Epithelial cell of esophagus (primary cell): ENCODE measurements around the gene BMI1.

Experiments
- DNase-seq: peaks from one replicate; pipeline ENCODE4 v3.0.0; 2010; ENCODE audit warnings: low read depth
- H3K4me3 ChIP-seq: 2 replicates; pipeline ENCODE4 v1.5.1; 2011; ENCODE audit warnings: mild to moderate bottlenecking, low read length, control low read depth
- TF ChIP-seq, protein P1 (sequence below): IDR thresholded peaks from 2 replicates; pipeline ENCODE4 v1.5.1; 2011; ENCODE audit warnings: low read depth, mild to moderate bottlenecking, low read length, control low read depth, inconsistent platforms; ENCODE audit not compliant: insufficient read depth; ENCODE audit errors: missing control alignments

Gene BMI1

DNA sequence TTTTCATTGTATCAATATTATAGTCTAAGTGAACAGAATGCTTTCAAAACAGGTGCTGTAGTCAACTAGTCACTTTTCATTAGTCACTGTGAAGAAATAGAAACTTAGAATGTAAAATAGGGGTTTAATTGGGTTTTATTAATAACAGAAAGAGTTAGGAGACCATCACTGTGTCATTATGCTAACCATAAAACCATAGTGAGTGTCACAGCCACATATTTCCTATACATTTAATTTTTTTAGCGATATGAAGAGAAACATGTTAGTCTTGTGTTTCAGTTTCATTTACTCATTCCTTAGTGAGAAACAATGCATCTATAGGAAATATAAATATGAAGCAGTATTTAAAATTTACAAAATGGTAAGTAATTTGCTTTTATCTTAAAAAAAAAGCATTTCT lies 46.6 kb downstream of the BMI1 start:
- no peak overlapping the region for H3K4me3 ChIP-seq
- TF ChIP-seq, protein P1, sequence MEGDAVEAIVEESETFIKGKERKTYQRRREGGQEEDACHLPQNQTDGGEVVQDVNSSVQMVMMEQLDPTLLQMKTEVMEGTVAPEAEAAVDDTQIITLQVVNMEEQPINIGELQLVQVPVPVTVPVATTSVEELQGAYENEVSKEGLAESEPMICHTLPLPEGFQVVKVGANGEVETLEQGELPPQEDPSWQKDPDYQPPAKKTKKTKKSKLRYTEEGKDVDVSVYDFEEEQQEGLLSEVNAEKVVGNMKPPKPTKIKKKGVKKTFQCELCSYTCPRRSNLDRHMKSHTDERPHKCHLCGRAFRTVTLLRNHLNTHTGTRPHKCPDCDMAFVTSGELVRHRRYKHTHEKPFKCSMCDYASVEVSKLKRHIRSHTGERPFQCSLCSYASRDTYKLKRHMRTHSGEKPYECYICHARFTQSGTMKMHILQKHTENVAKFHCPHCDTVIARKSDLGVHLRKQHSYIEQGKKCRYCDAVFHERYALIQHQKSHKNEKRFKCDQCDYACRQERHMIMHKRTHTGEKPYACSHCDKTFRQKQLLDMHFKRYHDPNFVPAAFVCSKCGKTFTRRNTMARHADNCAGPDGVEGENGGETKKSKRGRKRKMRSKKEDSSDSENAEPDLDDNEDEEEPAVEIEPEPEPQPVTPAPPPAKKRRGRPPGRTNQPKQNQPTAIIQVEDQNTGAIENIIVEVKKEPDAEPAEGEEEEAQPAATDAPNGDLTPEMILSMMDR = no peak
- DNase-seq = no peak

DNA sequence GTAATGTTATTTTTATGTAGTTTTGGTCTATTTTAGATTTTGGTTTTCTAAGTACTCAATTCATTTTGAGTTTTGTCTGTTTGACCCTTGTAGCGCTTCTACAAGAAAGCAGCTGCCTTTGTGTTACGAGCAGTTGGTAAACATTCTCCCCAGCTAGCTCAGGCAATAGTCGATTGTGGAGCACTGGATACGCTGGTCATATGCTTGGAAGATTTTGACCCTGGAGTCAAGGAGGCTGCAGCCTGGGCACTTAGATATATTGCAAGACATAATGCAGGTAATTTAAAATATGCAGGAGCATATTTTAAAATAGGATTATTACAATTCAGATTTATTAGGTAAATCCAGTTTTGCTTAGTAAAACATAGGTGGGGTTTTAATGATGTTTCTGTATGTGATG lies 47.5 kb downstream of the BMI1 start:
- no peak for DNase-seq
- H3K4me3 ChIP-seq = no peak overlapping the region
- TF ChIP-seq, protein P1 = no peak

DNA sequence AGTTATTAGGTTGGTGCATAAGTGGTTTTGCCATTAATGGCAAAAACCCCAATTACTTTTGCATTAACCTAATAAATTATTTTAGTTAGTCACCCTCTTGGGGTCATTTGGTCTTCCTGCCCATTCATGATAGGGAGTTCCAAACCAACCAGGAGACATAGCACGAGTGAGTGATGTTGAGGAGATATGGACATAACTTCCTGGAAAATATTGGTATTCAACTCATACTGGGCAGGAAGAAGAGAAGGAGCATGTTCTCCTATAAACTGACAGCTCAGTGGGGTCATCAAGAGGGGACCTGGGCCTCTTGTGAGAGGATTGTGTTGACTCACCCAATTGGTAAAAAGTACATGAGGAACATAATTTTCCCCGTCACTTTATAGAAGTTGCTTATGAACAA lies 48.1 kb downstream of the BMI1 start:
- TF ChIP-seq, protein P1 = no peak
- DNase-seq = no peak
- no peak overlapping the region for H3K4me3 ChIP-seq

DNA sequence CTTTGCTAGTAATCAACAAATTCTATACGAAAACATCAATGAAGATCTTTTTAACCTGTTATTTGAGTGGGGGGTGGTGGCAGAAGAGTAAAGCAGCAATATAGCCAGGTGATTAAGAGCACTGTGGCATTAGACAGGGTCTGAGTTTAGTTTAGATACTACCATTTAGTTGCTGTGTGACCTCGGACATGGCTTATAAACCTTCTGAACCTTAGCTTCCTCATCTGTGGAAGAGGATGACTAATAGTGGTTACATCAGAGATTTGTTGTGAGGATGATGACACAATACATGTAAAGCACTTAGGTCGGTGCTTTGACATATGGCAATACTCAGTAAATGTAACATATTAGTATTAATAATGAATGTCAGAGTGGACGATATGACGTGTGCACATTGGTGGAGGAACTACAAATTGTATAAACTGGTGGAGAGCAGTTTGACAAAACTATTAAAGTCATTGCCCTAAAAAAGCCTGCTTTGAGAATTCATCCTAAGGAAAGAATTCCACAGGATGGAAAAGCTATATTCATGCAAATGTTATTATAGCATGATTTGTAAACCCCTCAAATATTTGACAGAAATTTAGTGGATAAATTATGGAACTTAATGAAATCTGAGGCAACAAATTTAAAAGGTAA lies 48.7 kb downstream of the BMI1 start:
- peak; percentile 62 for DNase-seq
- TF ChIP-seq, protein P1 = no peak
- H3K4me3 ChIP-seq = no peak overlapping the region

DNA sequence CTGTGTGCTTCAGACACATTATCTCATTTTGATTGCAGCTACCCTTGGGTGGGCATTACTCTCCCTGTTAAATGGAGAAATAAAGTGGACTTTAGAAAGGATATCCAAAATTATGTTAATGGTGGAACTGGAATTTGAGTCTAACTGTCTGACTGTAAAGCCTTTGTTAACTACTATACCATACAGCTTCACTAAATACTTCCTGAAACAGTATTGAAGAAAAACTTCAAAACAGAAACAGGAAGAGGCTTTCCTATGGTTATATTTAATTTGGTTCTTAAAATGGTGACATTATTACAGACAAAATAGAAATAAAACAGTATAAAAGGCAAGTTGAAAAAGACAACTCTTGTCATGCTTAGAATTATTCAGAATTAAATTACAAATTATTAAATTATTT lies 49.4 kb downstream of the BMI1 start:
- TF ChIP-seq, protein P1 = no peak
- no peak overlapping the region for H3K4me3 ChIP-seq

DNA sequence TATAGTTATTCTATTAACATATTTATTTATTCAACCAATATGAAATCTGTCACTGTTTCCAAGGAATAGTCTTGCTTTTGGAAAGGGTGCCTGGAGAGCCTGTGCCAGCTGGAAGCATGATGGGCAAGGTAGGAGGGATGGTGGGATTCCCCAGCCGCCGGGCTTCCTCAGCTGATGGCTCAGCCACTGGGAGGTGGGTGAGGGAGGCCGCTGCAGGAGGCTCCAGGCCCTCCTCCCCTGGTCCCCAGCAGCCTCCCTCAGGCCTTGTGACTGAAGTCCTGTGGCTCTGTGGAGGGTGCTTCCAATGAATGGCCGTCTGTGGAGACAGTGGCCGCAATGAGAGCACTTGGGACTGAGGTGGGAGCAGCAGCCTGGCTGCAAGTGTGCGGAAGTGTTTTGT lies 51.4 kb downstream of the BMI1 start:
- TF ChIP-seq, protein P1 = no peak
- H3K4me3 ChIP-seq = no peak overlapping the region
- DNase-seq = no peak

More for the DNA sequence above, 49.4 kb downstream of the BMI1 start:
- DNase-seq = no peak

DNA sequence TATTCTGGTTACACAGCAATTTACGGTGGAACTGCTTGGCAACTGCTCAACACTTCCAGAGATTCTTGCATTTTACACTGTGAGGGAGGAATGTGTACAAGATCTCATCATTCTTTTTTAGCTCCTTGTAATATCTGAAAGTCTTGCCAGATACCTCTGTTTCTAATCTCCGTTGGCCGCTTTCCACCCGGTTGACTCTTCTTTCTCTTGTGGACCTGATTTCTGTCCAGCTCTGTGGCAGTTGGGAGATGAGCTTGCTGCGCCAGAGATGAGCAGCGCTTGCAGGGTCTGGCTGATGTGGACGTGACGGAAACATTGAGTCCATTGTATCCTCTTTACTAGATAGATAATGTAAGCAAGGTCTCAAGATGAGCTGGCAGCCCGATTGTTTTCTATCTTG lies 52.0 kb downstream of the BMI1 start:
- DNase-seq = no peak
- no peak overlapping the region for H3K4me3 ChIP-seq
- TF ChIP-seq, protein P1 = no peak
